ENCODE measurements around the gene SLC37A1.

DNA sequence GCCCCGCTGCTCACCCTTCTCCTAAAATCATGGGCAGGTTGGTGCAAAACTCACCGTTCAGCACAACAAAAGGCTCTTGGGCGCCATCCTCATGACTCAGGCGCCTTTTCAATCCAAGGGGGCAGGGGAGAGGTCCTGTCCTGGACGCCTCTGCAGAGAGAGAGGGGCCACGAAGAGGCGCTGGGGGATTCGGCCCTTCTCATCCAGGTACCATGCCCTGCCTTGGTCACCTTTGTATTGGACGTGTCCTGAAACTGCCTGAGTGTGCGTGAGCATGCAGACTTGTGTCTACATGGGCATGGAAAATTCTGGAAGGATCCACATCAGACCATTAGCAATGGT, 53.5 kb downstream of the SLC37A1 start:
- TF ChIP-seq, protein P1, sequence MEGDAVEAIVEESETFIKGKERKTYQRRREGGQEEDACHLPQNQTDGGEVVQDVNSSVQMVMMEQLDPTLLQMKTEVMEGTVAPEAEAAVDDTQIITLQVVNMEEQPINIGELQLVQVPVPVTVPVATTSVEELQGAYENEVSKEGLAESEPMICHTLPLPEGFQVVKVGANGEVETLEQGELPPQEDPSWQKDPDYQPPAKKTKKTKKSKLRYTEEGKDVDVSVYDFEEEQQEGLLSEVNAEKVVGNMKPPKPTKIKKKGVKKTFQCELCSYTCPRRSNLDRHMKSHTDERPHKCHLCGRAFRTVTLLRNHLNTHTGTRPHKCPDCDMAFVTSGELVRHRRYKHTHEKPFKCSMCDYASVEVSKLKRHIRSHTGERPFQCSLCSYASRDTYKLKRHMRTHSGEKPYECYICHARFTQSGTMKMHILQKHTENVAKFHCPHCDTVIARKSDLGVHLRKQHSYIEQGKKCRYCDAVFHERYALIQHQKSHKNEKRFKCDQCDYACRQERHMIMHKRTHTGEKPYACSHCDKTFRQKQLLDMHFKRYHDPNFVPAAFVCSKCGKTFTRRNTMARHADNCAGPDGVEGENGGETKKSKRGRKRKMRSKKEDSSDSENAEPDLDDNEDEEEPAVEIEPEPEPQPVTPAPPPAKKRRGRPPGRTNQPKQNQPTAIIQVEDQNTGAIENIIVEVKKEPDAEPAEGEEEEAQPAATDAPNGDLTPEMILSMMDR (conservative IDR thresholded peaks at IDR 0.05 in 1 of 2, IDR thresholded peaks at IDR 0.05 in 1 of 2; ENCODE audit: extremely low read depth in 1 of 2, insufficient read depth in 1 of 2, low read depth in 1 of 2, low read length in 2 of 2), result no peak
- no peak for TF ChIP-seq EZH2 (IDR thresholded peaks at IDR 0.05; ENCODE audit: borderline replicate concordance, low read length)
